ENCODE results near the gene SNX20. TPM values are rescaled to one million over a fixed set of nuclear protein-coding genes. Genes with fewer than 3 reads are reported as not detected.

Gene SNX20
- total RNA-seq, 6 experiments from 2014 or later: 0.31 to 1.9 (median 0.71) TPM

- Histone ChIP-seq H3K27me3 (no peaks in the 10 kb centered on the region), H3K4me3 (no peak overlapping the region), H3K4me1 (no peaks in the 10 kb centered on the region), H3K9me3 (no peaks in the 10 kb centered on the region), H3K36me3 (no peaks in the 10 kb centered on the region), H3K27ac (no peak overlapping the region)
- no peak for DNase-seq
- intact Hi-C loops (cut with DNase I): no loop called here
- ATAC-seq: peak; percentile 13 to 31 (median 22)
- WGBS (ENCODE audit: insufficient coverage, low coverage, low lambda C conversion rate, missing lambda C conversion rate): 70% methylated on average over 6 of the region's 6 CpGs
- TF ChIP-seq POLR2A (IDR thresholded peaks at IDR 0.05) (no peak), CTCF (IDR thresholded peaks at IDR 0.05) (no peak)
Observed at GRCh38 chr16:50721549-50722404, 40.7 kb upstream of the SNX20 start.

- WGBS (ENCODE audit: insufficient coverage, low coverage, low lambda C conversion rate, missing lambda C conversion rate): 56% methylated on average over 6 of the region's 20 CpGs
- no peak overlapping the region for H3K4me3 ChIP-seq
- no peak for TF ChIP-seq CTCF (IDR thresholded peaks at IDR 0.05)
- TF ChIP-seq POLR2A (IDR thresholded peaks at IDR 0.05): no peak
- ATAC-seq: no peak
- H3K27ac ChIP-seq: no peak overlapping the region
- intact Hi-C loops (cut with DNase I): no loop called here
- no peaks in the 10 kb centered on the region for H3K27me3 ChIP-seq
- no peaks in the 10 kb centered on the region for H3K36me3 ChIP-seq
- no peaks in the 10 kb centered on the region for H3K9me3 ChIP-seq
- DNase-seq: no peak
- no peaks in the 10 kb centered on the region for H3K4me1 ChIP-seq
Observed at GRCh38 chr16:50719401-50720337, 38.6 kb upstream of the SNX20 start.

- intact Hi-C loops (cut with DNase I): no loop called here
- ATAC-seq: no peak
- WGBS (ENCODE audit: insufficient coverage, low coverage, low lambda C conversion rate, missing lambda C conversion rate): 87% methylated on average over 3 of the region's 9 CpGs
- Histone ChIP-seq H3K4me3 (no peak overlapping the region), H3K9me3 (no peaks in the 10 kb centered on the region), H3K36me3 (no peaks in the 10 kb centered on the region), H3K4me1 (no peaks in the 10 kb centered on the region), H3K27ac (no peak overlapping the region), H3K27me3 (no peaks in the 10 kb centered on the region)
- DNase-seq: no peak
- no peak for TF ChIP-seq CTCF (IDR thresholded peaks at IDR 0.05)
- no peak for TF ChIP-seq POLR2A (IDR thresholded peaks at IDR 0.05)
Observed at GRCh38 chr16:50718761-50719400, 37.8 kb upstream of the SNX20 start.

- intact Hi-C loops (cut with DNase I): no loop called here
- no peaks in the 10 kb centered on the region for H3K4me1 ChIP-seq
- DNase-seq (no peak), ATAC-seq (no peak)
- no peak overlapping the region for H3K27ac ChIP-seq
- H3K27me3 ChIP-seq: no peaks in the 10 kb centered on the region
- no peaks in the 10 kb centered on the region for H3K9me3 ChIP-seq
- no peak for TF ChIP-seq CTCF (IDR thresholded peaks at IDR 0.05)
- TF ChIP-seq POLR2A (IDR thresholded peaks at IDR 0.05): no peak
- H3K36me3 ChIP-seq: no peaks in the 10 kb centered on the region
- H3K4me3 ChIP-seq: no peak overlapping the region
- 81% methylated on average over 16 of the region's 16 CpGs for WGBS (ENCODE audit: insufficient coverage, low coverage, low lambda C conversion rate, missing lambda C conversion rate)
Observed at GRCh38 chr16:50718061-50718760, 37.1 kb upstream of the SNX20 start.
